HG03139 (cell line): ENCODE results near the gene P2RX5.
A peak's percentile ranks its signal among the peaks of the same experiment; 100 is the strongest.

Source experiments
- ATAC-seq: cut with Tn5 transposase; IDR thresholded peaks from one replicate; pipeline ENCODE4 v1.9.1; 2021; ENCODE audit not compliant: unreplicated experiment

P2RX5 gene

DNA sequence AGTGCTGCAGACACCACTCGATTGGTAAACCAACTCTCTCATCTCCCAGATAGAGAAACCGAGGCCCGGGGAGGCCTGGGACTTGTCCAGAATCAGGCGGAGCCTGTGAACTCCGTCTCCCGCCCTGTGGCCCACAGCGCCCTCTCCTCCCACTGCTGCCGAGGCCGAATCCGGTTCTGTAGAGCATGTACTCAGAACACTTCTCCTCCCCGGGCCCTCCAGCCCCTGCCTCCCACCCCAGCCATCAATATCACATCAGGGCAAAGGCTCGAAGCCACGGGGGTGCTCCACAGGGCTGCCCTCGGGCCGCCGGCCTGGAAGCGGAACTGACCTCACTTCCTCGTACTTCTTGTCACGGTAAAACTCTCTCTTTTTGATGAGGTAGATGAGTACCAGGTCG is 14.4 kb downstream of the P2RX5 start:
- no peak for ATAC-seq

DNA sequence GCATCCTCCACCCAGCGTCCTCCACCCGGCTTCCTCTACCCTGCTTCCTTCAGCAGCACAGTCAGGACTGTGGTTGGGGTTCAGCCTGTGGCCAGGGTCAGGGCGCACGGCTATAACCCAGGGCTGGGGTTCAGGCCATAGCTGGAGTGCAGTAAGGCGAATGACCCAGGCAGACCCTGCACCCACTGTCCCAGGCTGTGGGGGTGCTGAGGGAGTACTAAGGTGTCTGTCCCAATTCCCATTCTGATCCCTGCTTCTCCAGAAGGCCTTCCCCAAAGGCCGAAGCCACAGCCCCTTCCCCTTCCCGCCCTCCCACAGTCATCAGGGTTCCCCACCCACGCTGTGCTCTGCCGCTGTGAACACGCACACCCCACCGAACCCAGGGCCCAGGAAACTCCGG is 14.9 kb downstream of the P2RX5 start:
- no peak for ATAC-seq

DNA sequence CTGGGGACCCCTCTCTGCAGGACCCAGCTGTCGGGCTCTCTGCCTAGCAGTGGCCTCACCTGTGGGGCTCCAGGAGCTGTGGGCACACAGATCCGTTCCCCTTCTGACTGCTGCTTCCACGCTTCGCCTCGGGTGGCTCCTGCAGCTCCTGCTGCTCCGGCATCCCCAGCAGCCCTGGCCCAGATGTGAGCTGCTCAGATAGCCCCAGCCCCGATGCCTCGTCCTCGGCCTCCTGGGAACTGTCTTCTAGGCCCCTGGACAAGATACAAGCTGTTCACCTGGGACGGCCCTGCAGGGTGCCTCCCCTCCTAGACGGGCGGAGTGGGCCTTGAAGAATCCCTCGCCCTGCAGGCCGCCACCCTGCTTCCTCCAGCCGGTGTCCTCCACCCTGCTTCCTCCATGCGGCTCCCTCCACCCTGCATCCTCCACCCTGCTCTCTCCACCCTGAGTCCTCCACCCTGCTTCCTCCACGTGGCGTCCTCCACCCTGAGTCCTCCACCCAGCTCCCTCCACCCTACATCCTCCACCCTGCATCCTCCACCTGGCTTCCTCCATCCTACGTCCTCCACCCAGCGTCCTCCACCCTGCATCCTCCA is 16.3 kb downstream of the P2RX5 start:
- ATAC-seq: no peak

DNA sequence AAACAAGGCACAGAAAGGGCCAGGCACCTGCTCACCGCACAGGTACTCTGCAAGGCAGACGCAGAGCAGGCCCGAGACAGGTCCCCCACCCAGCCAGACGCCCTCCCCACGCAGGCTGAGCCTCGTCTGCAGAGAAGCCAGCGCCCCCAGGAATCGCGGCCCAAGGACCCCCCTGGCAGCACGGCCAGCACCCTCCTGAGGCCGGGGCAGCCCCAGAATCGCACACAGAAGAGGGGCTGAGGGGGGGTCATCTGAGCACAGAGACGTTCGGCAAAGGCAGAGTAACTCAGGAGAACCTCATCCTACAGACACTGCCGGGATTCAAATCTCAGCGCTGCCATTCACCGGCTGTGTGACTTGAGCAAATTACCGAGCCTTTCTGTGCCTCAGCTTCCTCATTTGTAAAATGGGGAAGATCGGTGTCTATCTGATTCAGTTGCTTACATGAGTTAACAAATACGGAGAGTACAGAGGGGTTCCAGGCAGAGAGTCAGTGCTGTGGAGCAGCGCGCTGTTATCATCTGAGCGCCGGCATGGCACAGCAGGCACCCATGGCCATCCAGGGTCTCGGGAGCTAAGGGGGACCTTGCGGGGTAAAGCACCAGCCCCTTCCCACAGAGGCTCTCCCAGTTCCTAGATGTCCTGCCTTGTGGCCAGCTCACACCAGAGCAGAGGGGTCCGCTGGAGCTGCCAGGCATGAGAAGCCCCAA is 17.0 kb downstream of the P2RX5 start:
- ATAC-seq: no peak

DNA sequence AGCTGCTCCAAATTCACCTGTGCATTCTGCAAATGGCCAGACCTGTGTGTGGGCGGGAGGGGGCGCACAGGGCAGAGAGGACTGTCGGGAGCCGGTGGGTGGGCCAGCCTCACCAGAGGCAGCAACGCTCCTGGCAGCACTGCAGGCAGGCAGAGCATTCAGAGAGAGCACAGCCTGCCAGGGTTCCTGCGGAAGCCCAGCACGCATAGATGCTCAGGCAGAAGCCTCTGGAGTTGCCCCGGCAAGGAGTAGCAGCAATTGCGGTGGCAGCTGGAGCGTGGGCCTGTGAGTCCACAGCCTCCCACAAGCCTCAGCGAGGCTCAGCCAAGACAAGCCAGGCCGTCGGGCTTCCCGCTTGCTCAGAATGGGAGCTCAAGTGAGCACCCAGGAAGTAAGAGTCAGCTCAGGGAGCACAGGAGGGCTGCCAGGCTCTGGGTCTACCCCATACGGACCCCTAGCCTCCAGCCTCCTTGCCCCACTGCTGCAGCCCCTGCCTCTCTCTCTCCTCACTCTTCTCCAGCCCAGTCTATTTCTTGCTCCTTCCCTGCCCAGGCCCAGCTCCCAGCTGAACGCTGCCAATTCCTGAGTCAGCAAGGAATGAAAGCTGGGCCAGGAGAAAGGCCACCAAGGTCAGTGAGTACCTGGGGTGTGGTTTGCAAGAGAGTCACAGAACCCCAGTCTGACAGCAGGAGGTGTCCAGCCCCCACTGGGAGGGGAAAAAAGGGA is 17.7 kb downstream of the P2RX5 start:
- no peak for ATAC-seq

DNA sequence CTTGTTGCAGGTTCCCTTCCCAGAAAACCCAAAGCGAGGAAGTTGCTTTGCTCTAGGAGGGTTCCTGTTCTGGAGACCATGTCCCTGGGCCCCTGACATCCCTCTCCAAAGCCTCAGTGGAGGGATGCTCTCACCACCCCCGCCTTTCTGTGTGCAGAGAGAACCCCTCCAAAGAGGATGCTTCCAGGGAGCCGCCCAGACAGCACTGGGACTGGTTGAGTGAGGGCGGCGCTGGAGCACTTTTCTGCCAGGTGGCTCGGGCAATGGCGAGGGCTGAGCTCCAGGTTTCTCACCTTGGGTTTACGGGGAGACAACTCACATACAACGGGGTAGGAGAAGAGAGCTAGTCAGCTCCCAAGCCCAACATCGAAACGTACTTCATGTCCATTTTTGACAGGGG is 20.1 kb downstream of the P2RX5 start:
- ATAC-seq: no peak

DNA sequence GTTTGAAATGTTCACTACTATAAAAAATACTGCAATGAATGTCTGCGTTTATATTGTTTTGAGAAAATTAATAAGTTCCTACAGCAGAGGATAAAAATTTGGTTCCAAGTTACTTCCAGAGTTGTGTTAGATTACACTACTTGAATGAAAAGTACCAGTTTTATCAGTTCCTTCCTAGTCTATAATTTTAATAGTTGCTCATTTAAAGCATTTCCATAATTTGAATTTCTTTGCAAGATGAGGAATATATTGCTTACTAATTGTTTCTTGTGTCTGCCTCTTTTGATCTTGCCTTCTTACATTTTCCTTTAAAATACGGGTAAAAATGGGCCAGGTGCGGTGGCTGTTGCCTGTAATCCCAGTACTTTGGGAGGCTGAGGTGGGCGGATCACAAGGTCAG is 23.4 kb downstream of the P2RX5 start:
- ATAC-seq: no peak

DNA sequence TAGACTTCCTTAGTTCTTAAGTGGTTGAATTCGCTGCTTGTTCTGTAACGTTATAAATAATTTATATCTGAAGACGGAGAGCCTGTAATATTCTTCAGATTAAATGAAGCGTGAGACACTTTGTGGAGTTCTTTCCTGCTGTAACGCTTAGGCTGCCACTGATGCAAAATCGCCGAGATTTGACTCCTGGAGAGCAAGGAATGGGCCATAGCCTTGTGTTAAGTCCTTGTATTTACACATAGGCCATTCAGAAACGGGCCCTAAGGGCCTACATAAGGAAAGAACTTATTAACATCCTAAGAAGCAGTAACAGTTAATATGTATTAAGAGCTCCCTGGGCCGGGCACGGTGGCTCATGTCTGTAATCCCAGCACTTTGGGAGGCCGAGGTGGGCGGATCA is 26.4 kb downstream of the P2RX5 start:
- no peak for ATAC-seq

DNA sequence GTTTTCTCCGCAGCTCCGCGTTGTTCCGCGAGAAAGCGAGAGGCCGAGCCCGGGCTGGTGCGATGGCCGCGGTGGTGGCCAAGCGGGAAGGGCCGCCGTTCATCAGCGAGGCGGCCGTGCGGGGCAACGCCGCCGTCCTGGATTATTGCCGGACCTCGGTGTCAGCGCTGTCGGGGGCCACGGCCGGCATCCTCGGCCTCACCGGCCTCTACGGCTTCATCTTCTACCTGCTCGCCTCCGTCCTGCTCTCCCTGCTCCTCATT is 26.9 kb downstream of the P2RX5 start:
- ATAC-seq: no peak

DNA sequence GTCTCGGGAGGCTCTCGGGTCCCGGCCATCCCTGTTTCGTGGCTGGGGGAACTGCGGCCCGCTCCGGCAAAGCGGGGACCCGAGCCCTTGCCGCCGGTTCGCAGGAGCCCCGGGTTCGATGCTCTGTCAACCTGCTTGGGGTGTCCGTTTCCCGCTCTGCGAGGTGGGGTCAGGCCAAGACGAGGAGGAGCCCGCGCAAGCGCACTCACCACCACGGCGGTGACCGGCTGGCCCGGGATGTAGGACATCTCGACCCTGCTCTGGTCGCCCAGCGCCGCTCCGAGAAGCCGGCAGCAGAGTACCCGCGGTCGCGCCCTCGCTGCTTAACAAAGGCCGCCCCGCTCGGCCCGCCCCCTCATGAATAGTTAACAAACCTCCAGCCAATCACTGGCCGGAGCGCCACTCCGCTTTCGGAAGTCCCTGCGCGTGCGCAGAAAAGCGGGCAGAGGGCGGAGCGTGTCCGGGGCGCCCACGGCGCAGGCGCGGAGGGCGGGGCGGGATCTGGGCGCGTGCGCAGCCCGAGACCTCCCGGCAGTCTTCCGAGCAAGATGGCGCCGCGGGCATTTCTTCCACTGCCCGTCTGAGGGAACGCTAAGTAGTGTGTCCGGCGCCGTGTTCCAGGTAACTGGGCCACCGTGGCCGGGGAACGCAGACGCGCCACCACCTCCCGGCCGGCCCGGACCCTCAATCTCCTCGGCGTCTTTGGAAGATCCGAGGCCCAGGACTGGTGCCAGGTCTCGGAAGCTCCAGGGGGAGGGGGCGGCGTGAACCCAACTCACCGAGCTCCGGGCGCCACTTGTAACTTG is 27.5 kb downstream of the P2RX5 start, which contains the start of the genes EMC6 and TAX1BP3:
Gene EMC6 (plus strand): TSS at position 534 of the 806 bp plus-strand sequence. CDS start 335 bp downstream, outside the sequence.
Gene TAX1BP3 (minus strand): TSS at position 300 of the 806 bp plus-strand sequence. CDS start 52 bp downstream, at position 248.
- ATAC-seq: peak; percentile 76

DNA sequence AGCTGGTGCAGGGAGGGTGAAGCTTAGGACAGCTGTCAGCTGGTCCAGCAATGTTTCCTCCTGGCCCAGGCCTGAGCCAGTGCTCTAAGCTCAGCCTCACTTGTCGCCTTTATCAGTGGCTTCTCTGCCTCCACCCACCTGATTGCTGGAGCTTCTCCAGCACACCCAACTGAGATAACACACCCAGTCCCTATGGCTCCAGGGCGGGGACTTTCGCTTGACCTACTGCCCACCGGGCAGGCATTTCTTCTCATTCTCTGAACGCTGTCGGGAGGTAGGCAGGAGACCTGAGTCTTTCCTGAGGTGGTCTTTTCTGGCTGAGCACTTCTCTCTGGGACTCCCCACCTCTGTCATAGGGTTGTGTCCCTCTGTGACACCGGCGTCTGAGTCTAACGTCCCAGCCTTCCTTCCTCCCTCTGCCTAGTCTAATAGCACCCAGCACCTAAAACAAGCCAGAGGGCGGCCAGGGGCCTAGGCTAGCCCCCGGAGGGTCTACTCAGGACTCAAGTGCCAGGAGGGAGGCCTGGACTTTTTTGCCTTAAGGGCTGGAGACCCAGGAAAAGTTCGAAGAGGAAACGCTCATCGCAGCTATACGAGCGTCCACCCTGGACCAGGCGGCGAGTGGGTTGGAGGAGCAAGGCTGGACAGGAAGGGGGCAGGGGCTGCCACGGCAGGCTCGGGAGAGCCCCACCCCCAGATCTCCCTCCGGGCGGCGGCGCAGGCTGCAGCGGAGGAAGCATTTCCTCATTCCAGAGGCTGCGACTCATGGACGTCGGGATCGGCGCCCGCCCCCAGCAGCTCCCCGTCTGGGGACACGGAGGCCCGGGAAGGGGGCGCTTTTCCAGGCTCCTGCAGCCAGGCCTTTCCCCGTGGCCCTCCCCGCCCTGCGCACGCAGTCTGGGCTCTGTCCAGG is 28.3 kb downstream of the P2RX5 start:
- ATAC-seq: peak; percentile 6

DNA sequence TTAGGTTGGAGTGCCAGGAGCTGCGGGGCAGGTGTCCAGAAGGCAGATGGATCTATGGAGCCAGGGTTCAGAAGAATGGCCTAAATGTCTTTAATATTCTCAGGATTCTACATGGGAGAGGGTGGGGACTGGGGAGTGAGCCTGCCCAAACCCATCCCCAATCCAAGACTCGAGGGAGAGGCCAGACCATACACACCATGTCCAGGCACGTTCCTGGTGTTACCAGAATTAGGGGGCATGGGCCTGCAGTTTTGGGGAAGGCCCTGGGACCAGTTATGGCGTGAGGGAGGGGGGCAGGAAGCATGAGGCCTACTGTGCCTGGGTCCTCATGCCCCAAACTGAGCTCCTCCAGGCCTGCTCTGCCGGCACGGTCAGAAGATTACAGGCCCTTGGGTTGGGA is 29.4 kb downstream of the P2RX5 start:
- no peak for ATAC-seq

DNA sequence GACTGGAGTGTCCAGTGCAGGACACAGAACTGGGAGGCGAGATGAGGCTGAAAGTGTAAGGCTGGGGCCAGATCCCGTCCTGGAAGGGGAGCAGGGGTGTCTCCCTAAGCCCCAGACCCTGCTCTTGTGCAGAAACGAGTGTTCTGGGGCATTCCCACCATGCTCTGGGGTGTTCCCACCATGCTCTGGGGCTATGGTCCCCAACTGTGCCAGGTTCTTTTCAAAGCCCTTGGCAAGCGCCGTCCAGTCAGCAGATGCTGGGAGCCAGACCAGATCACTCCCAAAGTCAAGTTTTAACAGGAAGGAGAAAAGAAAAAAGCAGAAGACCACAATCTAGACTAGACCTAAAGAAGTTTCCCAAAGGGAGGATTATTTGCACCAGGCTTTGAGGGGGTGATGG is 30.1 kb downstream of the P2RX5 start:
- no peak for ATAC-seq

DNA sequence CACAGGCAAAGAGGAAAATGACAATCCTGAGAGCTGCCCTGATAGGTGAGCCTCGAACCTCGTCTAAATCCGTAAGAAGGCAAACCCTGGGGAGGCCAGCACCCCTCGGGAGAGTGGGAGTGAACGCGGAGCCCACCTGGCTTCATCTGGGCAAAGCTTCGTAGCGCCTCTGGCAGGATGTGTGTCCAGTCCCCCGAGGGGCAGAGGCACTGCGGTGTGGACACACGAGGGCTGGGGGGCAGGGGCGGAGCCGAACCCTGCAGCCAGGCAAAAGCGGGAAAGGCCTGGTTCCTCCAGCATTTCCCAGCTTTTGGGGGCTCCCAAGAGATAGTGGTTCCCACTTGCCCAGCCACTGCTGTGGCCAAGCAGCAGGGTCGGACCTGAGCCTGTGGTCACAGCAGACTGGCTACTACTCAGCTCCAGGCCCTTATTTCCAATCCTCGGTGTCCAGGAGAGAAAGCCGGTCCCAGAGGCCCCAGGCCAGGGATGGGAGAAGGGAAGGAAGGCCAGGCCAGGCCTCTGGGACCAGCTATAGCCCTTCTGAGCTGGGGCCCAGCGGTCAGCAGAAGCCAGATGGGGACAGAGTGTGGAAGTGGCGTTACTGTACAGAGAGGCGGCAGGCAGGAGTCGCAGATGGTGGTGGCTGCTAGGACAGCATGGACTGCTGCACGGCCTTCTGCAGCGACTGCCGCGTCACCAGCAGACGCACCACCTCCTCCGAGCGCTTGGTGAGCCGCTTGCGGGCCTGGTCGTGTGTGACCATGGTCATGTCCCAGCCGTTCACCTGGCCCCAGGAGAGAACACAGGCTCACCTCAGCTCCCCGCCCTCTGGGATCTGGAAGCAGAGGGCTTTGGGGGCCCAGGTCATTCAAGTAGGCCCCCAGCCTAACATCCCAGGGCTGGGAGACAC is 32.6 kb downstream of the P2RX5 start:
- no peak for ATAC-seq

DNA sequence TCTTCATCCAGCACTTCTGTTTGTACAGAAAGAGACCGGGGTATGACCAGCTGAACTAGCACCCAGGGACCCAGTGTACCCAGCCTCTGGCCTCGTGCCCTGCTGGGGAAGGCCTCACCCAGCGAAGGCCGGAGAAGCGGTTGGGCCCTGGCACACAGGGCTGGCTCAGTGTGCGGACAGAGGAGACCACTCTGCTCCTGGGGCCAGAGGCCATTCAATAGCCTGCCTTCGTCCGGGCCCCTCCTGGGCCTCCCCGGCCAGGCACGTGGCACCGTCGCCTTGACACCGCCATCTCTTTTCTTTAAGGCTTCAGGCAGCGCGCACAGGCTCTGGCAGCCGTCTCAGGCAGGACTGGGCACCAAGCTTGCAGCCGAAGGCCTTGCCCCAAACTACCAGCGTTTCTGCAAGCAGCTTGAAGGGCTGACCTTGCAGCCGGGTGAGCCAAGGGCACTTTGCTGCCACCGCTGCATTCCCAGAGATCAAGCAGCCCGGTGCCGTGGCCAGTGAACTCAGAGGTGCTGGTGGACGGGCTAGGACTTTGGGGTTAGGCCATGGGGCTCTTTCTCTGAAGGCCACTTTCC is 35.6 kb downstream of the P2RX5 start:
- no peak for ATAC-seq

DNA sequence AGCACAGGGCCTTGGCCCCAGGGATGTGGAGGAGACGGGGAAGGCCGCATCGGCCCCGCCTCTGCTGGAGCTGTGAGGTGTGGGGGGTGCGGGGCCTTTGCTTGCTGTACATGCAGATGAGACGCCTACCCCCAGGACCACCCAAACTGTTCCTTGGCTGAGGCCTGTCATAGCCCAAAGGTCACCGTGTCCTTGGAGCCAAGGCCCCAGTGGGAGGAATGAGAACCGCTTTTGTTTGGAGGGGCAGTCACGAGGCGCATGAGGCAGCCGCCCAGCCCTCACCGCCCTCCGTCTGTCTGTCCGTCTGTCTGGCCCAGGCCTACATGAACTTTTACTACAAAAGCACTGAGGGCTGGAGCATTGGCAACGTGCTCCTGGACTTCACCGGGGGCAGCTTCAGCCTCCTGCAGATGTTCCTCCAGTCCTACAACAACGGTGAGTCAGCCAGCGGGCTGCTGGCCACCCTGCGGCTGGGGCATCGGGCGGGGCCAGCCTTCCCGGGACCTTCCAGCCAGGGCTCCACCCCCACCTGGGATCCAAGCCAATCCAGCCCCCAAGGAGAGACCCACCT is 36.3 kb downstream of the P2RX5 start:
- ATAC-seq: no peak

DNA sequence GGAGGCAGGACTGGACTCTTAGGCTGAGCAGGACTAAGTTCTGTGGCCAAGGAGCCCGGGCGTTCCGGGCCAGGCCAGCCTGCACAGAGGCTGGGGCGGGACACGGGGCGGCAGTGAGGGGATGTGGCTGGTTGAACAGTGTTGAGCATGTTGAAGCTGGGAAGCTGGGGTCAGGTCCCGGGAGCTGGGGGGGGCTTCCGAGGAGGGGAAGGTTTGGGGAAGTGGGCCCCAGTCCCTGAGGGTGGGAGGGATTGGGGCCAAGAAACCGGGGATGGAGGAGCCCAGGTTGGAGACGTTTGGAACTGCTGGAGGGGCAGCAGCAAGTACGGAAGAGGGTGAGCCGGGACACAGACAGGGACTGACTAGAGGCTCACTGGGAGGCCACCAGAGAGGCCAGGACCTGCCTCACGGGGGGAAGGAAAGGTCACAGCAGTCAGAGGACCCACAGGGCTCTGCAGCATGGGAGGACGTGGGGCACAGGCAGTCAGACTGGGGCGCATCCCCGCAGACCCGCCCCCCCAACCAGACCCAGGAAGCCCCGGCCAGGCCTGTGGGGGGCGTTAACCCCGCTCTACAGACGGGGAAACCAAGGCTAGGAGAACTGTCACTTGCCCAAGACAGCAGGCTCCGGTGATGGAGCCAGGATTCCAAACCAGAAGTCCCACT is 37.0 kb downstream of the P2RX5 start:
- no peak for ATAC-seq
